ENCODE results near the gene MARCHF6.
"Not testable (repeated sequence)": the region's sequence is repeated elsewhere in the genome, so short reads cannot be mapped to it uniquely, and the experiment has no call there.

Gene MARCHF6

DNA sequence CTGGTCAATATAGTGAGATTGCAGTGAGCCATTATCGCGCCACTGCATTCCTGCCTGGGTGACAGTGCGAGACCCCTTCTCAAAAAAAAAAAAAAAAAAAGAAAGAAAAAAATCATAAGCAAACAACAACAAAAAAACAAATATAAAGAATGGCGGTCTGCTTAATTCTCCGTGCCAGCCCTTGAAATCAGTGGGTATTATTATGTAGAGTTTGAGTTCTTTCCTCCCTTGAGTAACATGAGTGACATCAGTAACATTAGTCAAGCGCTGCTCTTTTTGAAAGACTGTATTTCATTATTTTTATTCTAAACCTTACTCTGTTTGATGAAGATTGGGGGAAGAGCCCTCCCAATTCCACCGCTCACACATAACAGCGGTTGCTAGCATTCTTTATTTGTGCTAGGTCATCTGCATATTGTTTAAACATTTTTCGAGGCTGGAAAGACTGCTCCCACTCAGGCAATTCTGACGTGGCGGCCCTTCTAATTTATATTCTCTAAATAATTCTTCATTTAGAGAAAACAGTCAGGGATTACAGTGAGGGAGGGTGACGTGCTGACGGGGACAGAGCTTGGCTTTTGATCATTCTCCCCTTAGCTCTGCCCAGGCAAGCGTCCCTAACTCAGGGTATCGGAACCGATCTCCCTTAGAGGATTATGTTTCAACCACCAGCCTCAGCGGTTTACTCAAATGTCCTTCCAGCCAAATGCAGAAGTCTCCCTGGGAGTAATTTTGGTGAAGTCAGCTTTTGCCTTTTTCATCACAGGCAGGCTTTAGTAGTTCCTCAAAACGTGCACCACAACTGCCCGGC, 860 bp upstream of the MARCHF6 start:
- DNase-seq, result no peak

DNA sequence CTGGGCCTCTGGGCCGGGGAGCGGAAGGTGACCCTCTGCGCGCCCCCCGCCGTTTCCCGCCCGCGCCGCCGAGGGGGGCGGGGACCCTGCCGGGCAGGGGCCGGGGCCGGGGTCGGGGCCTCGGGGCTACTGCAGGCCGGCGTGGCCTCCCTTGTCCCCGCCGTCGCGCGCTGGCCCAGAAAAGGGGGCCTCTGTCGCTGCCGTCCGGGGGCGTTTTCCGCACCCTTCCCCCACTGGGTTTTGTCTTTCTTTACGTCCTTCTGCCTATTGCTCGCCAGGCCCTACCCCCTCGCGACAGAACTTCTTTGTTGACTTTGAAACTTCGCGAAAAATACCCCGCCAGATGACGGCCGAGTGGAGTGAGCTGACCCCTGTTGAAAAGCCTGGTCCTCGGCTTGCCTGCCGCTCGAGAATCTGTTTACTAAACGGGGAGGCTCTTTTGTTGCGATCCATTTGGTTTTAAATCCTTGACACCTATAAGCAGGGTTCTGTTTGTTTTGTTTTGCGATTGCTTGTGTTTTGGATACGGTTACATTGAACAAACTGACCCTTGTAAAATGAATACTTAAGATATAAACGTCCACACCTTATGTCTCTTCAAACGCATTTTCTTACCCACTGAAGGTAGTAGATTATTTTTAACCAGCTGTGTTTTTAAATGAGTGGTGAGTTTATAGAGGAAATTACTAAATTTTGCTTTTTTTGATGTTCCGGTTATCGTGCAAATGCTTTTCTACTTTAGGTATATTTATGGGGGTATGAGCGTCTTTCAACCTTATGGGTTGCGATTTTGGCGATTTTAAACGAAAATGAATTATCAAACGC, 765 bp downstream of the MARCHF6 start:
- DNase-seq, result no peak

- DNase-seq, result no peak
These were observed 1.8 kb downstream of the MARCHF6 start for GRCh38 chr5:10355071-10355889.

DNA sequence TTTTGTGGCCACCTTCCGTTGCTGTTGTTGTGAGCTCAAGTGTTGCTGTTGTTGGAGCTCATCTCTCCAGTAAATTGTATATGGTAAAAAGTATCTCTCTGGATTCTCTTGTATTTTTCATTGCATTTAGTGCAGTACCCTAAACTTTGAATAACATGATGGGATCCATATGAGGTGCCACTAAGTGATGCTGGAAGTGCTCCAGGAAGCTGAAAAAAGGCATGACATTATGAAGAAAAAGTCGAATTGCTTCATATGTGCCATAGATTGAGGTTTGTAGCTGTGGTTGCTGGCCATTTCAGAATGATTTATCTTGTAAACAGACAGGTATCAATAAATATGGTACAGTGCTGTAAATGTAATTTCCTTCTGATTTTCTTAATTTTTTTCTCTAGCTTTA, 5.5 kb downstream of the MARCHF6 start:
- no peak for DNase-seq

GRCh38 chr5:10360686-10361085, 7.2 kb downstream of the MARCHF6 start:
- no peak for DNase-seq

- DNase-seq, result no peak
These were observed 10.2 kb downstream of the MARCHF6 start for GRCh38 chr5:10363519-10364185.

- DNase-seq, result no peak
These were observed 10.7 kb downstream of the MARCHF6 start for GRCh38 chr5:10364186-10364689.

DNA sequence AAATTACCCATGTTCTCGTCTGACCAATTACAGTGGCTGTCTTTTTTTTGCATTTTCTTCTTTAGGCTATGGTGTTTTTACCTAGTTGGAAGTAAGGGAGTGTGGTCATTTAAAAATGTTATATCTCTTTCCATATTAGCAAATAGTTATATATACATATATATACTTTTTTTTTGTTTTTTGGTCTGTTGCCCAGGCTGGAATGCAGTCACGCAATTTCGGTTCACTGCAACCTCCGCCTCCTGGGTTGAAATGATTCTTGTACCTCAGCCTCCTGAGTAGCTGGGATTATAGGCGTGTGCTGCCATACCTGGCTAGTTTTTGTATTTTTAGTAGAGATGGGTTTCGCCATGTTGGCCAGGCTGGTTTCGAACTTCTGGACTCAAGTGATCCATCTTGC, 12.3 kb downstream of the MARCHF6 start:
- DNase-seq, result no peak

DNA sequence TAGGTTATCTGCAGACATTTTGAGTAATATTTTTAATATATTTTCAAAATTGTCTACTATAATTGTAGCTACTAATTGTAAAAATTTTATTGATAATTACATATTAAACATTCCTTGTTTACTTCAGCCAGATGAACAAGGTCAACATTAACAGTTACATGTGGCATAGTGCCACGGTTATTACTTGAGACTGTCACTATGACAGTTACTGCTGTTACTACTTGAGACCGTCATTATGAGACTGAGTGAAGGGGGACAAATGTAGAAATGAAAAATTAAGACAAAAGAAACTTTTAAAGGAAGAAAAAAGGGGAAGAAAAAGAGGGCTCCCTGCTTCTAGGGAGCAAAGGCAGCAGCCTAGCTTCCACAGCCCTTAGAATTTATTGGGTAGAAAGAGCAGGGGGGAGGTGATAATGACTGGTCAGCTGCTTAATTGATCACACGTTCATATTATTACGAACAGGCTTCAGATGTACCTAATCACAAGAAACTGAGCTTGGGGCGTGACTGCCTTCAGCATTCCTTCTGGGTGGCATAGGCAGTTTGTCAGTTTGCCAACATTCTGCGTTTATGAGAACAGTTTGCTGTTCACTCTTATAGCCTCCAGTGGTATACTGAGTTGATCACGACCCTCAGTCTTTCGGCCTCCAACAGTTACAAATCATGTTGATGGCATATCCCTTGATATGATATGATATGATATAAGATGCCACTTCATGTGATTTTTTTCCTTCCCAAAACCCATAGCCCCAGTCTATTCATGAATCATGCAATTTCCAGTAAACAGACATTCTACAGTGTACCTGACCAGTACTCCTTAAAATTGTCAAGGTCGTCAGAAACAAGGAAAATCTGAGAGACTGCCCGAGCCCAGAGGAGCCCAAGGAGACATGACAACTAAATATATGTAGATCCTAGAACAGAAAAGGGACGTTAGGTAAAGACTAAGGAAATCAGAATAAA, 13.1 kb downstream of the MARCHF6 start:
- no peak for DNase-seq

- DNase-seq, result no peak
These were observed 14.1 kb downstream of the MARCHF6 start for GRCh38 chr5:10367579-10367978.

- no peak for DNase-seq
These were observed 17.4 kb downstream of the MARCHF6 start for GRCh38 chr5:10370931-10371330.

DNA sequence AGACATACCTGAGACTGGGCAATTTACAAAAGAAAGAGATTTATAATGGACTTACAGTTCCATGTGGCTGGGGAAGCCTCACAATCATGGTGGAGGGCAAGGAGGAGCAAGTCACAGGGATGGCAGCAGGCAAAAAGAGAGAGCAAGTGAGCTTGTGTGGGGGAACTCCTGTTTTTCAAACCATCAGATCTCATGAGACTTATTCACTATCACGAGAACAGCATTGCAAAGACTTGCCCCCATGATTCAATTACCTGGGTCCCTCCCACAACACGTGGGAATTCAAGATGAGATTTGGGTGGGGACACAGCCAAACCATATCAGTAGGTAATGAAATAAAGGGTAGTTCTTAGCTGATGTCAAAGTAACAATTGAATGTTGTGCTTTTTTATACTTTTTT, 17.9 kb downstream of the MARCHF6 start:
- DNase-seq, result not testable (repeated sequence)

DNA sequence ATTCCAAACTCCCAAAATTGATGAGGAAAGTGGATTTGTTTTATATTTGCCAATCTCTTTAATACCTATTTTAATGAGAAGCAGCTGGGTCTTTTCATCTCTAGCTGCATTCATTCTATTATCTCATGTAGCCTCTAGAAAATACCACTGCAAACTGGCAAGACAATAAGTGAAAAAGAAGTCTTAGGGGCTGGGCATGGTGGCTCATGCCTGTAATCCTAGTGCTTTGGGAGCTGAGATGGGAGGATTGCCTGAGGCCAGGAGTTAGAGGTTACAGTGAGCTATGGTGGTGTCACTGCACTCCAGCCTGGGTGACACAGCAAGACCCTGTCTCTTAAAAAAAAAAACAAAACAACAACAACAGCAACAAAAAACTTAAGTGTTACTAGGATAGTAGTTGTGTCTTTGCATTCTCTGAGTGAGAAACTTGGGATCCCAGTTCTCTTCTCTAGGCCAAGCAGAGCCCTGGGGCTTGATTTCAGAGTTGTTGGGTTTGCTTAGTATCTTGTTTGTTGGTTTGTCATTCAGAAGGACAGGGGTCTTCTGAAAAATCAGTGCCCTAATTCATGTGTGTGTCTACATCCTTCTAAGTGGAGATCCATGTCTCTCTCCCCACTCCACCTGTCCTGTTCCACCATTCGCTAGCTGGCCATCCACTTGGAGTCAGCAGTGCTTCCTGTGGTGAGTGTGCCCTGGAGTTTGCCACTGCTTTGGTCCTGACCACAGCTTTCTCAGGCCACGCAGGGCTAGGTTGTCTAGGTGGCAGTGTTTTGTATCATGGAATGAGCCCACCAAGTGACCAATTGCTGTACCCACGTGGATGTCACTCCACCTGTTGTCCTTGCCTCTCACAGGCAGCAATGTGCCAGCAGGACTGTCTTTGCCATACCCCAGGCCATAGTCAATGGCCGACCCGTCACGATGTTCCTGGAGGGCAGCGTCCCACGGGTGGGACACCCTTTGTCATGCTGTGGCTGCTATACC, 19.5 kb downstream of the MARCHF6 start:
- DNase-seq, result no peak

DNA sequence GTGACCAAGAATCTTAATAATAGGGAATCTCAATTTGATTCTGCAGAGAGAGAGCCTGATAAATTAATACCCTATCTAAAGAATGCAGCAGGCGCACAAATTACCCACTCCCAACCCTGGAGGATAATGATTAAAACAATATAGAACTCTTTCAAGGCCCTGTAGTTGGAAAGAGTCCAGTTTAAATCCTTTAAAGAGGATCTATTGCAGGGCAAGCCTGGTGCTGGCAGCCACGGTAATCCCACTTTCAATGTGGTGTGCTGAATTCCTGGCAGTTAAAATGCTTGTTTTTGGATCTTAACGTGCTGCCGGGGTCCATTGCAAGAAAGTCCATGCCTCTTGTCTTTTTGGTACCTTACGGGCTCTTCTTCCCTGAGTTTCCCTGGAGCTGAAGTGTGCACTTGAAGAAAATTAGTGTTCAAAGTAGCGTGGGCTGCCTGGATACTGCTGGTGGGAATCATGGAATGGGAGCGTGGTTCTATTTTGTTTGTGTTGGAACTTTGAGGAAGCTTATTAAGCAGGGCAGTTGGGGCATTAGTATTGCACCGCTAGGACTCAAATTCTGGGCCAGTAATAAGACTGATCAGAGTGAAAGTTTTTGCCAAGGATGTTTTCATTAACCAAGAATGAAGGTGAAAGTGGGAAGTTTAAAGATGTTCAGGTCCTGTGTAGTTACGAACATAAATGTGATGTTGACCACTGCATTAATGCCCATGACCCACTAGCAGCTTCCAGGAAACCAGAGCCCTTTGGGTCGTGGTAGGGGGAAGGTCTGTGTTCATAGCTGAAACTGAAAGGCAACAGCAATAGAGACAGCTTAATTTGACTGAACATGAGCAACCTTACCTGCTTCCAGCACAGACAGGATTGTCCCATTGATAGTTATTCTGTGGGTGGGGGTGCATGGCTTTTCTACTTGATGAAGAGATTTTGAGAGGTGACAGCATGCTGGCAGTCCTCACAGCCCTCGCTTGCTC, 20.8 kb downstream of the MARCHF6 start:
- DNase-seq, result no peak

DNA sequence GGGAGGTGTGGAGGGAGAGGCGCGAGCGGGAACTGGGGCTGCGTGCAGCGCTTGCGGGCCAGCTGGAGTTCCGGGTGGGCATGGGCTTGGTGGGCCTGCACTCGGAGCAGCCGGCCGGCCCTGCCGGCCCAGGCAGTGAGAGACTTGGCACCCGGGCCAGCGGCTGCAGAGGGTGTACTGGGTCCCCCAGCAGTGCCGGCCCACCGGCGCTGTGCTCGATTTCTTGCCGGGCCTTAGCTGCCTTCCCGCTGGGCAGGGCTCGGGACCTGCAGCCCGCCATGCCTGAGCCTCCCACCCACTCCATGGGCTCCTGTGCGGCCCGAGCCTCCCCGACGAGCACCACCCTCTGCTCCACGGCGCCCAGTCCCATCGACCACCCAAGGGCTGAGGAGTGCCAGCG, 21.7 kb downstream of the MARCHF6 start:
- not testable (repeated sequence) for DNase-seq

DNA sequence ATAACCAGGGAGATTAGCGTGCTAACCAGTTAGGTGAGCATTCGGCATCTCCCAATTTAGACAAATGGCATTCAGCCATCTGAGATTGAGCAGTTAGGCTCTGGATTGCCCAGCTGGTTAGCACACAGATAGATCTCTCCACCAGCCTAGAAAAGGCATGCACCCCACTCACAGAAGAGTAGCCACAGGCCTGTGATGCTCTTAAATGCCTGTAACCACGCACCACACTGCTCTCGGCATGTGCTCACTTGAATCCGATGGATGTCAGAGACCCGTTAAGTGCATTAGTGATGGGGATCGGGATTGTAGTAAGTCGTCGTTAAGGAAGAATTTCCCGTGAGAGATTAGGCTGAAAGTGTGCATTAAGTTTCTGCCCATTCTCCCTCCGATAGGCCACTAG, 23.0 kb downstream of the MARCHF6 start:
- no peak for DNase-seq

DNA sequence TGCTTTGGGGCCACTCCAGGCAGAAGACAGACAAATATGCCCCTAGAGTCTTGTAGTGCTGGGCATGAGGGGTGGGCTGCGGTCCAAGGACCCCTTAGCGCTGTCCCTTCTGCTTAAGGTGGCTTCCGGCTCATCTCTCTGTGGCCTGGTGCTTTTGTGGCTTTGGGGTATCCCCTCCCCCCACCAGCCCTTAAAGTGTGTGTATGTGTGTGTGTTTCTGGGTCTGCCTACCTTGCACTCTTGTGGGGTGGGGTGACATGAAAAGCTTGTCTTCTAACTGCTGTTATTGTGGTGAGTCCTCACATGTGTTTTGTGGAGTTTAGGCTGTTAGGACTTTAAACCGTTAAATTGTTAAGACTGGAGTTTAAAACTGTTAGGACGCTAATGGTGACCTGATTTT, 23.6 kb downstream of the MARCHF6 start:
- DNase-seq, result no peak

DNA sequence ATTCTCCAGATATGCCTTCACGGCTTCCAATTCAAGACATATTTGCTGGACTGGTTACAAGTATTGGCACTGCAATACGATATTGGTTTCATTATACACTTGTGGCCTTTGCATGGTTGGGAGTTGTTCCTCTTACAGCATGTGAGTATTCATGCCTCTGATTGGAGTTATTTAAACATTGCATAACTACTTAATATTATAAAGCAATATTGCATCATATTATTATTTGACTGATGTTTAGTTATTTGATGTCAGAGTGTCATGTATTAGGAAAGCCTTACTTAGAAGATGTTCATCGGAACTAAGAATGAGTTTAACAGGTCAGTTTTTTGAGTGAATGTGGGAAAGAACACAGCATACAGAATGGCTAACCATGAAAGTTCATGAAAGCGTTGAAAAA, 28.3 kb downstream of the MARCHF6 start:
- no peak for DNase-seq

DNA sequence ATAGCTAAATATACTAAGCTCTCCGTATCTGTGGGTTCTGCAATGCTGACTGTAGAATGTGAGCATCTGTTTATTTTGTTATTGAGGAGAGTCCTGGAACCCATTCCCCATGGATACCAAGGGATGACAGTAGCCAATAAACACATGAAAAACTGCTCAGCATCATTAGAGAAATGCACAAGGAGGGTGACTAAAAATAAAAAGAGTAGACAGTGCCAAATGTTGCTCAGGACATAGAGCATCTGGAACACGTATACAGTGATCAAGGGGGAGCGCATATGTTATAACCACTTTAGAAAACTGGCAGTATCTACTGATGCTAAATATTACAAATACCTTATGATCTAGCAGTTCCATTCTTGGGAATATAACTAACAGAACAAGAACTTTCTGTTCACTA, 31.0 kb downstream of the MARCHF6 start:
- DNase-seq, result no peak

Measured in activated gamma-delta T cell (primary cell).